HG02884 (cell line): ENCODE measurements around the gene GTSF1L.

ENCODE experiments used
- ATAC-seq: cut with Tn5 transposase; IDR thresholded peaks from one replicate; pipeline ENCODE4 v1.9.1; 2021; ENCODE audit warnings: mild to moderate bottlenecking, moderate library complexity; ENCODE audit not compliant: unreplicated experiment

GTSF1L gene

DNA sequence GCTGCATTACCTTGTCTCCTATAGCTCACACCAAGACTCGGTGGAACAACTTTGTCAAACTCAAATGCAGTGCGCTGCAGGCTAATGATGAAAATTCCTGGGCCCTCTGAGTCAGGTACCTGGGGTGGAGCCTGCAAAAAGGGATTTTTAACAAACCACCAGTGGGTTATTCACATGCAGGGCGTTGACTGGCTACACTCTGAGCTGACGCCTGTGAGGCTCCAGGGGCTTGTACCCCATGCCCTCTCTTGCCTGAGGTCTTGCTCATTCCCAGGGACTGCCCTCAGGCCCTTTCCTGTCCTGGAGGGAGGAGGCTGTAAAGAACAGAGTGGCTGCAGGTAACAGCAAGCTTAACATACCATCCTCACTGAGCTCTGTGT lies 9.2 kb downstream of the GTSF1L start:
- ATAC-seq, result no peak

- no peak for ATAC-seq
Measured at GRCh38 chr20:43716757-43717615, 9.8 kb downstream of the GTSF1L start.

DNA sequence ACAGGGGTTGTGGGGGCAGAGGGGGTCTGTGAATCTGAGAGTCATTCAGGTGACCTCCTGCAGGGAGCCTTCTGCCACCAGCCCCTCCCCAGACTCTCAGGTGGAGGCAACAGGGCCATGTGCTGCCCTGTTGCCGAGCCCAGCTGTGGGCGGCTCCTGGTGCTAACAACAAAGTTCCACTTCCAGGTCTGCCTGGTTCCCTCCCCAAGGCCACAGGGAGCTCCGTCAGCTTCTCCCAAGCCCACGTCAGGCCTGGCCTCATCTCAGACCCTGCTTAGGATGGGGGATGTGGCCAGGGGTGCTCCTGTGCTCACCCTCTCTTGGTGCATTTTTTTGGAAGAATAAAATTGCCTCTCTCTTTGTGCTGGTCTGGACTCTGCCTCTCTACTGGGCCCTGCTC lies 10.7 kb downstream of the GTSF1L start:
- no peak for ATAC-seq

GRCh38 chr20:43715511-43715910 lies 11.3 kb downstream of the GTSF1L start:
- no peak for ATAC-seq

GRCh38 chr20:43715044-43715443 lies 11.8 kb downstream of the GTSF1L start:
- no peak for ATAC-seq

- no peak for ATAC-seq
Measured at GRCh38 chr20:43711098-43711654, 15.6 kb downstream of the GTSF1L start.

DNA sequence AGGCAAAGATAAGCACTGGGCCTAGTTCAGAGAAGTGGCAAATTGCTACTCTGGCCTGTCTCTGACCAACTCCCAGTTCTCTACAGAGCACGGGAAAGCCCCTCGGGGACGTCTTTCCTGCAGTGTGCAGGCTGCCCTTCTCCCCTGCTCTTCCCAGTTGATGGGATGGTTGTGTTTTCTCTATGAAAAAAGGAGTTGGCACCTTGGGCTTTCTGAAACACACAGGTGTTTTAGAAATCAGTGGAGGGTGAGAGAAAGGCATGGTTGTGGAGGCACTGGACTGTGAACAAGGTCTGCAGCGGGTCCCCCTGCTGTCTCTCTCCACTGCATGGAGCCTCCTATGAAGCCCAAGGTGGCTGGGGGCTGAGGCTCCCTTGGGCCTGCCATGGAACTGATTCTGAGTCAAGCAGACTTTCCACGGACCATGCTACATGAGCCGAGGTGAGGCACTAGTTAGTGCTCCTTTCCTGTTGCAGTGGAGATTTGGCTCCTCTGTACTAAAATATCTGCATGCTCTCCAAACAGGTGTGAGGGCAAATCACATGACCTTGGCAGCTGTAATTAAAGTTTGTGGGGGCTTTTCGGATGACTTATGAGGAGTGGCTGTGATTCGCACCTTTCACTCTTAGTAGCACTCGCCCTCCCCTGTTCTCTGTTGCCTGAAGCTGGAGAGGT lies 16.3 kb downstream of the GTSF1L start:
- ATAC-seq, result peak; percentile 63

DNA sequence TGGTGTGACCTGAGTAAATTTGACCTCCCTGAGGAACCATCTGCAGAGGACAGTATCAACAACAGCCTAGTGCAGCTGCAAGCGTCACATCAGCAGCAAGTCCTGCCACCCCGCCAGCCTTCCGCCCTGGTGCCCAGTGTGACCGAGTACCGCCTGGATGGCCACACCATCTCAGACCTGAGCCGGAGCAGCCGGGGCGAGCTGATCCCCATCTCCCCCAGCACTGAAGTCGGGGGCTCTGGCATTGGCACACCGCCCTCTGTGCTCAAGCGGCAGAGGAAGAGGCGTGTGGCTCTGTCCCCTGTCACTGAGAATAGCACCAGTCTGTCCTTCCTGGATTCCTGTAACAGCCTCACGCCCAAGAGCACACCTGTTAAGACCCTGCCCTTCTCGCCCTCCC lies 24.3 kb downstream of the GTSF1L start:
- no peak for ATAC-seq

DNA sequence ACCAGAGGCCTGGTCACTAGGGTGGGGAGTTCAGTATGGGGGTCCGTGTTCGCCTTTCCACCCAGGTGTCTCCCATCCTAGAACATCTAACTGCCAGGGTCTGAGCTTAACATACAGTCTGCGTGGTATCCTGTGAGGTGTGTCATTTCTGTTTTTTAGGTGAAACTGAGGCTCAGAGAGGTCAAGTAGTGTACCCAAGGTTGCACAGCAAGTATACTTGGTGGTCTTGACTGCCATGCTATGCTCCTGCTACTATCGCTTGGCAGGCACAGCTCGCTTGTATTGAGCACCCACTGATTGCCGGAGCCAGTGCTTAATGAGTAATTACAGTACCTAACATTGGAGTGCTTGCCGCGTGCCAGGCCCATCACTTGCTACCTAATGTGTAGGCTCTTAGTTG lies 26.2 kb downstream of the GTSF1L start:
- no peak for ATAC-seq

GRCh38 chr20:43699941-43700565 lies 26.7 kb downstream of the GTSF1L start:
- no peak for ATAC-seq

DNA sequence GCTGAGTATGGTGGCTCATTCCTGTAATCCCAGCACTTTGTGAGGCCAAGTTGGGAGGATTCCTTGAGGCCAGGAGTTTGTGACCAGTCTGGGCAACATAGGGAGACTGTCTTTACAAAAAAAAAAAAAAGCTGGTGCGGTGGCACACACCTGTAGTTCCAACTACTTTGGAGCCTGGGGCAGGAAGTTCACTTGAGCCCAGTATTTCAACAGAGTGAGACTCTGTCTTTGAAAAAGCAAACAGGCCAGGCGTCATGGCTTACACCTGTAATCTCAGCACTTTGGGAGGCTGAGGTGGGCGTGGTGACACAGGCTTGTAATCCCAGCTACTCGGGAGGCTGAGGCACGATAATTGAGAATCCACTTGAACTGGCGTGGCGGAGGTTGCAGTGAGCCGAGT lies 31.2 kb downstream of the GTSF1L start:
- no peak for ATAC-seq

- ATAC-seq, result no peak
Measured at GRCh38 chr20:43694763-43695162, 32.0 kb downstream of the GTSF1L start.

GRCh38 chr20:43691928-43692524 lies 34.8 kb downstream of the GTSF1L start:
- ATAC-seq, result no peak

- ATAC-seq, result no peak
Measured at GRCh38 chr20:43690943-43691598, 35.7 kb downstream of the GTSF1L start.

GRCh38 chr20:43689165-43689564 lies 37.6 kb downstream of the GTSF1L start:
- no peak for ATAC-seq

- no peak for ATAC-seq
Measured at GRCh38 chr20:43686820-43687219, 40.0 kb downstream of the GTSF1L start.

- ATAC-seq, result peak; percentile 33
Measured at GRCh38 chr20:43682446-43682845, 44.4 kb downstream of the GTSF1L start.

DNA sequence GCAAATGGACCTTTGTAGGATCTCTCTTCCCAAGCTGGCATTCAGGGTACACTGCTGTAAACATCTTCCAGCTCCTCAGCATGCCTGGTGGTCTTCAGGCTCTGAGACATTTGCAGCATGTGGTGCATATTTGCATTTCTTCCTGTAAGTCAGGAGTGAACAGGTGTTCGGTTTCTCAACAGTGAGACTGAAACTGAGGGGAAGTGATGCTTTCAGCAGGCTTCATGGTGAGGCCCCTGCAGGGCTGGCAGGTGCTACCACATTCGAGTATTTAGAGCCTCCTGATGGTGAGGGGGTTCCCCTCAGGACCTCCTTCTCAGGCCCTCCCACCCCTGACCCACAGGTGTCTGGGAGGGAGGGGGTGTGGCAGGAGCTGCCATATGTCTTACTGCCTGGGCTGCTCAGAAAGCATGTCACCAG lies 44.8 kb downstream of the GTSF1L start:
- peak; percentile 93 for ATAC-seq

DNA sequence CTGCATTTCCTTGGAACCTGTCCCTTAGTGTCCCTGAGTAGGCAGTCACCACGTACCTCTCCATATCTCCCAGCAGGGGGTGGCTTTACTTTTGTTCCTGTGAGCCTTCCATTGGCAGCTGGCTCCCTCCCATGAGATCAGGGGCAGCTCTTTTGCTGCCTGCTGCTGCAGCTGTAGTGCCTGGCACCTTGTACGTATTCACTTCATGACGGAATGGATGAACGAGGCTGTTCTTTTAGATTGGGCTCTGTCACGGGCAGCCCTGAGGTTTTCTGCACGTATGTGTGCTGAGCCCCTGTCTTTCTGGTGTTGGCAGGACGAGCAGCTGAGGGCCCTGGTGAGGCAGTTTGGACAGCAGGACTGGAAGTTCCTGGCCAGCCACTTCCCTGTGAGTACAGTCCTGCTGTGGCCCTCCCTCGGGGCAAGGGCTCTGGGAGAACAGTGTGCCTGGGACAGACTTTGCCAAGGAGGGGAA lies 45.3 kb downstream of the GTSF1L start:
- no peak for ATAC-seq

- no peak for ATAC-seq
Measured at GRCh38 chr20:43680981-43681380, 45.8 kb downstream of the GTSF1L start.

- ATAC-seq, result no peak
Measured at GRCh38 chr20:43676368-43676767, 50.4 kb downstream of the GTSF1L start.
